Esophagus mucosa (tissue), 1 donor: Measurements from ENCODE around the gene SBNO2. TPM values are rescaled to one million over a fixed set of nuclear protein-coding genes. Genes with fewer than 3 reads are reported as not detected.

ENCODE experiments used
- ATAC-seq: fragments of 200-7000 bp; cut with Tn5 transposase; one replicate; pipeline ENCODE4 v1.9.1; 2020
- total RNA-seq: library from RNA; stranded (reverse); gene quantifications from one replicate; pipeline ENCODE4 v1.2.4, GENCODE V29; 2023
- donor health status: DM: yes; HTN: yes; CAD: no.

The SBNO2 gene
- total RNA-seq, 1 donor from 2014 or later: 67.5 TPM

DNA sequence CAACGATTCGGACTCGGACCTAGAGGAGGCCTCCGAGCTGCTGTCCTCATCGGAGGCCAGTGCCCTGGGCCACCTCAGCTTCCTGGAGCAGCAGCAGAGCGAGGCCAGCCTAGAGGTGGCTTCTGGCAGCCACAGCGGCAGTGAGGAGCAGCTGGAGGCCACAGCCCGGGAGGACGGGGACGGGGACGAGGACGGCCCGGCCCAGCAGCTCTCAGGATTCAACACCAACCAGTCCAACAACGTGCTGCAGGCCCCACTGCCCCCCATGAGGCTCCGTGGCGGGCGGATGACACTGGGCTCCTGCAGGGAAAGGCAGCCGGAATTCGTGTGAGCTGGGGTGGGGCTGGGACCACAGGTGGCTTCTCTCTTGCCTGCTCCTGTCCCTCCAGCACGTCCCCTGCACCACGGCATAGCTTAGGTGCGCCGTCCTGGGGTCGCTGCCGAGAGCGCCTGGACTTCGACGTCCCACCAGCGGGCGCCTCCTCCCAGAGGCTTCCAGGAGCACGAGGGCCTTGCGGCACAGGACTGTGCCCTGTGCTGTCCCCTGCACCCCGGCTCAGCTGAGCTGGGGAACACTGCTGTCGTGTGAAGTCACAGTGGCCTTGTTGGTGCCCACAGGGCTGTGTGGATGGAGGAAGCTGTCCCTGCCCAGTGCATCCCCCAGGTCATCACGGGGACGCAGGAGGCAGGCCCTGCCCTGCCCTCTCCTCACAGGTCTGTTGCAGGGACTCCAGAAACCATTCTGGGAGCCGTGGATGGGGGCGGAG is 88.2 kb downstream of the SBNO2 start:
- ATAC-seq: no peak

DNA sequence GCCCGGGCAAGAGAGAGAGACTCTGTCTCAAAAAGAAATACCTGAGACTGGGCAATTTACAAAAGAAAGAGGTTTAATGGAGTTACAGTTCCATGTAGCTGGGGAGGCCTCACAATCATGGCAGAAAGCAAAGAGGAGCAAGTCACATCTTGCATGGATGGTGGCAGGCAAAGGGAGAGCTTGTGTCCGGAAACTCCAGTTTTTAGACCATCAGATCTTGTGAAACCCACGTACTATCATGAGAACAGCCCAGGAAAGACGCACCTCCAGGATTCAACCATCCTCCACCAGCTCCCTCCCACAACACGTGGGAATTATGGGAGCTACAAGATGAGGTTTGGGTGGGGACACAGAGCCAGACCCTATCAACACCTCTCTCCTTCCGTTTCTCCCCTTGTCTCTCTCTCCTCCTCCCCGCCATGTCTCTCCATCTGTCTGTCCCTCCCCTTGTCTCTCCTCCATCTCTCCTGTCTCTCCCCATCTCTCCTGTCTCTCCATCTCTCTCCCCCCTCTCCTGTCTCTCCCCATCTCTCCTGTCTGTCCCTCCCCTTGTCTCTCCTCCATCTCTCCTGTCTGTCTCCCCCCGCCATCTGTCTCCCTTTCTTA is 88.9 kb downstream of the SBNO2 start:
- ATAC-seq: no peak

DNA sequence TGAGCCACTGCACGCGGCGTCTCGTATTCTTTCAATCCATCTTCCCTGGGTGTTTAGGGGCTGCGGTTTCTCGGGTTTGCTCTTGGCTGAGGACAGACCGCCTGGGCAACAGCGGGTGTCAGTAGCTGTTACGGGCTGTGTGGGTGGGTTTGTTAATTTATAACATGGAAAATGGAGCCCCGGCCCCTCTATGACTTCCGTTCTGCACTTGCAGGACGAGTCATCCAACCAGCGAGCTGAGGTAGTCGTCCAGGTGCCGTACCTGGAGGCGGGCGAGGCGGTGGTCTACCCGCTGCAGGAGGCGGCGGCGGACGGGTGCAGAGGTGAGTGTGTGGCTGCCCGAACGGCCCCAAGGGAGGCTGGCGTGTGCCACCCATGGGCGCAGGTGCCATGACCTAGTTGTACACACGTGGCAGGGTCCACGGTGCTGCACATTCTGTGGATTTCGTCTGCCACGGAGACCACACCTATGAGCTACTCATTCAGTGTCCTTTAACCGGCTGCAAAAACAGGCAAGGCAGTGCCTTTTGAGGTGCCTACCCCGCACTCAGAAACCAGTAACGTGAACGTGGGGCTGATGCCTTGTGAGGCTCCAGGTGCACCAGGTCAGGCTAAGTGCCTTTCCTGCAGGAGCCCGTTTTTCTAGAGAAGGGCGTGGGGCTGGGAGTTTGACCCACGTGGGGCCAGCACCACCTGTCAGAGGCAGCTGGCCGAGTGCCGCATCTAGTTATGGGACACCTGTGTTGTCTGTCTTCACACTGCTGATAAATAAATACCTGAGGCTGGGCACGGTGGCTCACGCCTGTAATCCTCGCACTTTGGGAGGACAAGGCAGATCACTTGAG is 89.8 kb downstream of the SBNO2 start:
- ATAC-seq: no peak

GRCh38 chr19:1082928-1083816 is 90.9 kb downstream of the SBNO2 start:
- no peak for ATAC-seq

- peak; percentile 89 for ATAC-seq
Measured at GRCh38 chr19:1082165-1082927, 91.7 kb downstream of the SBNO2 start.

- no peak for ATAC-seq
Measured at GRCh38 chr19:1081301-1082164, 92.5 kb downstream of the SBNO2 start.

DNA sequence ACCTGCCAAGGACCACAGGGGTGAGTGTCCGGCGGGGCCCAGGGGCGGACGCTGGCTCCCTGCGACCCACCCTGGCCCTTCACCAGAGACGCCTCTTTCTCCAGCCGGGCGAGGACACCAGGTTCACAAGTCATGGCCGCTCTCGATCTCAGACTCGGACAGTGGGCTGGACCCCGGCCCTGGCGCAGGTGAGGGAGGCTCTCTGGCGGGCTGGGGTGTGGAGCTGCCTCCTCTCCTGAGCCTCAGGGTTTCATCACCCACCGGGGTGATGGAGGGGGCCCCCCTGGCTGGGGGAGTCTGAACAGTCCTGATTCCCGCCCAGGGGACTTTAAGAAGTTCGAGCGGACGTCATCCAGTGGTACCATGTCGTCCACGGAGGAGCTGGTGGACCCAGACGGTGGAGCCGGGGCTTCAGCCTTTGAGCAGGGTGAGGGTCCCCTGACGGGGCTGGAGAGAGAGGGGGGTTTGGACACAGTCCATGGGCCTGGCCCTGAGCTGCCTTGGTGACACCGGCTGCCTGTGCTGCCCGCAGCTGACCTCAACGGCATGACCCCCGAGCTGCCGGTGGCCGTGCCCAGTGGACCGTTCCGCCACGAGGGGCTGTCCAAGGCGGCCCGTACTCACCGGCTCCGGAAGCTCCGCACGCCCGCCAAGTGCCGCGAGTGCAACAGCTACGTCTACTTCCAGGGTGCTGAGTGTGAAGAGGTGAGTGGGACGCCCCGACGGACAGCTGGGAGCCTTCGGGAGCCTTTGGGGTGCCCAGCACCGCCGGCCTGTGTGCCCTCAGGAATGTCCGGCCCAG is 93.5 kb downstream of the SBNO2 start:
- ATAC-seq: no peak

DNA sequence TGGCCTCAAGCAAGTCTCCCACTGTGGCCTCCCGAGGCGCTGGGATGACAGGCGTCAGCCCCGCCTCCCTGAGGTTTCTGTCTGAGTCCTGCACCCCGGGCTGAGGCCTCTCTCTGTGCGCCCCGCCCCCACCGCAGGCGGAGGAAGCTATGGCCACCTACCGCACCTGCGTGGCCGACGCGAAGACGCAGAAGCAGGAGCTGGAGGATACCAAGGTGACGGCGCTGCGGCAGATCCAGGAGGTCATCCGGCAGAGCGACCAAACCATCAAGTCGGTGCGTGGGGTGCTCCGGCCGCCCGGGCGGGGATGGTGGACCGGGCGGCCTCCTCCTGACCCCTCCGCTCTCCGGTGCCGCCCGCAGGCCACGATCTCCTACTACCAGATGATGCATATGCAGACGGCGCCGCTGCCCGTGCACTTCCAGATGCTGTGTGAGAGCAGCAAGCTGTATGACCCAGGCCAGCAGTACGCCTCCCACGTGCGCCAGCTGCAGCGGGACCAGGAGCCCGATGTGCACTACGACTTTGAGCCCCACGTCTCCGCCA is 94.4 kb downstream of the SBNO2 start:
- ATAC-seq: no peak

- ATAC-seq: peak; percentile 40
Measured at GRCh38 chr19:1076951-1077350, 97.1 kb downstream of the SBNO2 start.

- no peak for ATAC-seq
Measured at GRCh38 chr19:1076046-1076386, 98.1 kb downstream of the SBNO2 start.

GRCh38 chr19:1074544-1075283 is 99.4 kb downstream of the SBNO2 start:
- peak; percentile 54 for ATAC-seq

DNA sequence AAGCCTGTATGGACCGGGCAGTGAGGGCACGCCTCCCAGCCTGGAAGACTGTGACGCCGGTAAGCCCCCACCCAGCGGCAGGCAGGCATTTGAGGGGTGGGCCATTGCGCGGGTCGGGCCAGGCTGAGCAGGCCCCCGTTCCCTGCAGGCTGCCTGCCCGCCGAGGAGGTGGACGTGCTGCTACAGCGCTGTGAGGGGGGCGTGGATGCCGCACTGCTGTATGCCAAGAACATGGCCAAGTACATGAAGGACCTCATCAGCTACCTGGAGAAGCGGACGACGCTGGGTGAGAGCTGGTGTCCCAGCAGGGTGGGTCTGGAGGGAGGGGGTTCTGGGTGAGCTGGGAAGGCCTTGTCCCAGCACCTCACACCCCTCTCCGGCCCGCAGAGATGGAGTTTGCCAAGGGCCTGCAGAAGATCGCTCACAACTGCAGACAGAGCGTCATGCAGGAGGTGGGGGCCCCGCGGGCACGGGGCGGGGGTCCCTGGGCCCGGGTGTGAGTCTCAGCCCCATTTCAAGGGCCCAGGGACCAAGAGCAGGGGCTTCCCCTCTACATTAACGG is 100.0 kb downstream of the SBNO2 start:
- peak; percentile 2 for ATAC-seq

- no peak for ATAC-seq
Measured at GRCh38 chr19:1073063-1073955, 100.8 kb downstream of the SBNO2 start.

GRCh38 chr19:1072371-1073015 is 101.6 kb downstream of the SBNO2 start:
- ATAC-seq: no peak

DNA sequence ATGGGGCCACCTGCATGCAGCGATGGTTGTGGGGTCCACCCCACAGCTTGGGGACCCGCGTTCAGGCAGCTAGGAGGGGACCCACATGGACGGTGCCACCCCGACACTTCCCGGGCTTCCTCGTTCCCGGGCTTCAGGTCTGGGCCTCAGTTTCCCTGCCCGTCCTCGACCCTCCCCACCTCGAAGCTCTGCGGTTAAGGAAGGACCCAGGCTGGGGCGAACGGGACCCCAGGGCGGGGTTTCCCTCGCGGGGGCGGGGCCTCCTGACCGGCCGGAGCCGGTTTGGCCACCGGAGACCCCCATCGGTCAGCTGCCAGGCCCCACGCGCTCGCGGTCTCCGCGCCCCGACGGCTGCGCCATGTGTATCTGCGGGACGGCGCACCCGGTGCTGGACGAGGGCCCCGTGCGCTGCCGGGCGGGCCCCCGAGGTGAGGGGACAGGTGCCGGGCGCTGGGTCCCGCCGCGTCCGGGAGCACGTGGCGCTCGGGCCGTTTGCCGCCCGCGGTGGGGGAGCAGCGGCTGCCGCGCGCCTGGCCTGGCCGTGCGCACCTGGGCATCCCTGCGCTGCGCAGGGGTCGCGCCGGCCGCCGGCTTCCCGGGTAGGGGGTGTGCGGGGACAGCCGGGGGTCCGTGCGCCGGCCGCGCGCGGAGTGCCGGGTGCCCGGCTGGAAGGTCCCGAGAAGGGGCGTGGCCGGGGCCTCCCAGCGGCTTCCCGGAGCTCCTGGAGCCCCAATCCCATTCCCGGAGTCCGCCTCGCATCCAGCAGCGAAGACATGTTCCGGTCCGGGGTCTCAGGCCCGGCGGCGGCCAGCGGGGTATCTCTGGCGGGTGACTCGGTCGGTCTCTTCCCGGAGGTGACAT is 102.9 kb downstream of the SBNO2 start:
- no peak for ATAC-seq

DNA sequence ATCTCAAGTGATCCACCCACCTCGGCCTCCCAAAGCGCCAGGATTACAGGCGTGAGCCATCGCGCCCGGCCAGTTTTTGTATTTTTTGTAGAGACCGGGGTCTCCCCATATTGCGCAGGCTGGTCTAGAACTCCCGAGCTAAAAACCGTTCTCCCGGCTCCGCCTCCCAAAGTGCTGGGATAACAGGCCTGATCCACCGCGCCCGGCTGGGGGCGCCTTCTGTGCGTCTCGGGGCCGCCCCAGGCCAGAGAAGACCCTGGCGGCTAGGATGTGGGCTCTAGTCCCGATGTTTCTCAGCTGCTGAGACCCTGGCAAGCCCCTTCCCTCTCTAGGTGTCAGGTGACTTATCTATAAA is 103.5 kb downstream of the SBNO2 start:
- ATAC-seq: no peak
